Measurements from ENCODE around the gene CCR9.

Gene CCR9

DNA sequence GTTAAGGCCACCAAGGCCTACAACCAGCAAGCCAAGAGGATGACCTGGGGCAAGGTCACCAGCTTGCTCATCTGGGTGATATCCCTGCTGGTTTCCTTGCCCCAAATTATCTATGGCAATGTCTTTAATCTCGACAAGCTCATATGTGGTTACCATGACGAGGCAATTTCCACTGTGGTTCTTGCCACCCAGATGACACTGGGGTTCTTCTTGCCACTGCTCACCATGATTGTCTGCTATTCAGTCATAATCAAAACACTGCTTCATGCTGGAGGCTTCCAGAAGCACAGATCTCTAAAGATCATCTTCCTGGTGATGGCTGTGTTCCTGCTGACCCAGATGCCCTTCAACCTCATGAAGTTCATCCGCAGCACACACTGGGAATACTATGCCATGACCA, 60.5 kb downstream of the CCR9 start:
- H3K4me3 ChIP-seq (ENCODE audit: low read depth, low read length): no peak overlapping the region
- no peak for DNase-seq (ENCODE audit: low read depth)
- TF ChIP-seq, protein P1, sequence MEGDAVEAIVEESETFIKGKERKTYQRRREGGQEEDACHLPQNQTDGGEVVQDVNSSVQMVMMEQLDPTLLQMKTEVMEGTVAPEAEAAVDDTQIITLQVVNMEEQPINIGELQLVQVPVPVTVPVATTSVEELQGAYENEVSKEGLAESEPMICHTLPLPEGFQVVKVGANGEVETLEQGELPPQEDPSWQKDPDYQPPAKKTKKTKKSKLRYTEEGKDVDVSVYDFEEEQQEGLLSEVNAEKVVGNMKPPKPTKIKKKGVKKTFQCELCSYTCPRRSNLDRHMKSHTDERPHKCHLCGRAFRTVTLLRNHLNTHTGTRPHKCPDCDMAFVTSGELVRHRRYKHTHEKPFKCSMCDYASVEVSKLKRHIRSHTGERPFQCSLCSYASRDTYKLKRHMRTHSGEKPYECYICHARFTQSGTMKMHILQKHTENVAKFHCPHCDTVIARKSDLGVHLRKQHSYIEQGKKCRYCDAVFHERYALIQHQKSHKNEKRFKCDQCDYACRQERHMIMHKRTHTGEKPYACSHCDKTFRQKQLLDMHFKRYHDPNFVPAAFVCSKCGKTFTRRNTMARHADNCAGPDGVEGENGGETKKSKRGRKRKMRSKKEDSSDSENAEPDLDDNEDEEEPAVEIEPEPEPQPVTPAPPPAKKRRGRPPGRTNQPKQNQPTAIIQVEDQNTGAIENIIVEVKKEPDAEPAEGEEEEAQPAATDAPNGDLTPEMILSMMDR (IDR thresholded peaks at IDR 0.05; ENCODE audit: control insufficient read depth, extremely low read depth, insufficient read depth): no peak

DNA sequence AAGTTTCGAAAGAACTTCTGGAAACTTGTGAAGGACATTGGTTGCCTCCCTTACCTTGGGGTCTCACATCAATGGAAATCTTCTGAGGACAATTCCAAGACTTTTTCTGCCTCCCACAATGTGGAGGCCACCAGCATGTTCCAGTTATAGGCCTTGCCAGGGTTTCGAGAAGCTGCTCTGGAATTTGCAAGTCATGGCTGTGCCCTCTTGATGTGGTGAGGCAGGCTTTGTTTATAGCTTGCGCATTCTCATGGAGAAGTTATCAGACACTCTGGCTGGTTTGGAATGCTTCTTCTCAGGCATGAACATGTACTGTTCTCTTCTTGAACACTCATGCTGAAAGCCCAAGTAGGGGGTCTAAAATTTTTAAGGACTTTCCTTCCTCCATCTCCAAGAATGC, 61.0 kb downstream of the CCR9 start:
- no peak overlapping the region for H3K4me3 ChIP-seq (ENCODE audit: low read depth, low read length)
- TF ChIP-seq, protein P1 (IDR thresholded peaks at IDR 0.05; ENCODE audit: control insufficient read depth, extremely low read depth, insufficient read depth): no peak
- DNase-seq (ENCODE audit: low read depth): no peak

DNA sequence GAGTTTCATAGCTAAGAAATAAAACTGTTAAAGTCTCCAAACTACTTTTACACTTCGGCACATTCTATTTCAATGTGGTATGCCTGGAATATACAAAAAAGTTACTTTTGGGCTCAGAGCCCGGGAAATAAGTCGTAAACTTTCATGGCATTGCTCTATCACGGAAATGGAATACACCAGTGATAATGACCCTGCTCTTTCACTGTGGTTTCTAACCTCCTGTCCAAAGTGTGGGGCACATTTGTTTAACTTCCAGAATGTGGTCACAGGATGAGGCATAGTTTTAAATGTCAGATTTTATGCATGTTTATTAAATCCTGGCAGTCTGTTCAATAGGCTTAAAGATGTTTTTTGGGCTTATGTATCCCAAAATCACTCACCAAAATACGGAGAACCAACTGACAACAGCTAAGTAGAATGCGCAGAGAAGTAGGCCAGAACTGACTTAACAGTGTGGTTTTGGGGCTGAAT, 62.0 kb downstream of the CCR9 start:
- no peak for DNase-seq (ENCODE audit: low read depth)
- TF ChIP-seq, protein P1 (IDR thresholded peaks at IDR 0.05; ENCODE audit: control insufficient read depth, extremely low read depth, insufficient read depth): no peak
- no peak overlapping the region for H3K4me3 ChIP-seq (ENCODE audit: low read depth, low read length)

GRCh38 chr3:45948881-45949280, 62.5 kb downstream of the CCR9 start:
- no peak for DNase-seq (ENCODE audit: low read depth)
- H3K4me3 ChIP-seq (ENCODE audit: low read depth, low read length): no peak overlapping the region
- TF ChIP-seq, protein P1 (IDR thresholded peaks at IDR 0.05; ENCODE audit: control insufficient read depth, extremely low read depth, insufficient read depth): no peak

GRCh38 chr3:45949432-45949831, 63.1 kb downstream of the CCR9 start:
- H3K4me3 ChIP-seq (ENCODE audit: low read depth, low read length): no peak overlapping the region
- DNase-seq (ENCODE audit: low read depth): no peak
- TF ChIP-seq, protein P1 (IDR thresholded peaks at IDR 0.05; ENCODE audit: control insufficient read depth, extremely low read depth, insufficient read depth): no peak

- DNase-seq (ENCODE audit: low read depth): no peak
- H3K4me3 ChIP-seq (ENCODE audit: low read depth, low read length): no peak overlapping the region
- TF ChIP-seq, protein P1 (IDR thresholded peaks at IDR 0.05; ENCODE audit: control insufficient read depth, extremely low read depth, insufficient read depth): no peak
These were observed 63.8 kb downstream of the CCR9 start for GRCh38 chr3:45950131-45950530.
